IPS-NIHi7 (cell line): ENCODE results near the gene CAMK1.
"Not testable (repeated sequence)": the region's sequence is repeated elsewhere in the genome, so short reads cannot be mapped to it uniquely, and the experiment has no call there.

ENCODE experiments used
- DNase-seq: peaks from one replicate; pipeline ENCODE4 v3.0.0; 2012; ENCODE audit warnings: mixed read lengths; ENCODE audit errors: extremely low spot score

CAMK1 gene

DNA sequence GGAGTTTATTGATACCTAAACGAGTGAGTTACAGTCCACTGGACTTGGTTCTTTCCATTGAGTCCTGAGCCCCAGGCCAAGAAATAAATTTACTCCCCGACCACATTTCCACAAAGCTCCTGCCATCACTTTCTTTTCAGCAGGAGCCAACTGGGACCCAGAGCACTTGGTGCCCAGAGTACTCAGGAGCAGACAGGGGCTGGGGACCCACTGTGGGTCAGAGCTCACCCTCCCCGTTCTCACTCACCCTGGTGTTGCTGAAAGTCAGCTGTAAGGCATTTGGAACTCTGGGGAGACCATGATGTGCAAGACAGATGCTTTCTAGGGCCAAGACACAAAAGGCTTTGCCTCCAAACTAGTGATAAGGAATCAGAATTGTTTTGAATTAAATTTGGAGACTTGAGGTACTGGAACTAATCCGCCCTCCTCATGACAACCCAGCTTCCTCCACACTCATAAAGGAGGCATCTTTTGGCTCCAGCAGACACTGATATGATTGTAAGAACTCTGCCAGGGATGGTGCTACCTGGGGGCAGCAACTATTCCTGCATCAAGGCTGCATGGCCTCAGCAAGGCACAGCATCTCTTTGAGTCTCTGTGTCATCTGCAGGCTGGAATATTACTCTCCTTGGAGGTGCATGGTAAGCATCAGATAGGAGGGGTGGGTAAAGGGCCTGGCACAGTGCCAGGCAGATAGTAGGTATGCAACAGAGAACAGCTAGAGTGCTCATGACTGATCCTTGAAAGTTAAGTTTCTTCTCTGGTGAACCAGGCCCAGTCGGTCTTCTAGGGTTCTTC, 7.3 kb upstream of the CAMK1 start:
- no peak for DNase-seq

DNA sequence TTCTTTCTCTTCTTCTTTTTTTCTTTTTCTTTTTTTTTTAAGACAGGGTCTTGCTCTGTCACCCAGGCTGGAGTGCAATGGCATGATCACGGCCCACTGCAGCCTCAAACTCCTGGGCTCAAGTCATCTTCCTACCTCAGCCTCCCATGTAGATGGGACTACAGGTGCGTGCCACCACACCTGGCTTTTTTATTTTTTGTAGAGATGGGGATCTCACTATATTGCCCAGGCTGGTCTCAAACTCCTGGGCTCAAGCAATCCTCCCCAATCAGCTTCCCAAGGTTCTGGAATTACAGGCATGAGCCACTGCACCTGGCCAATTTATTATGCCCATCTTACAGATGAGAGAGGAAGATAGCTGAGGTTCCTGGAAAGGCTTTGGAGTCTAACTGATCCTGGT, 1.3 kb upstream of the CAMK1 start:
- DNase-seq = not testable (repeated sequence)

DNA sequence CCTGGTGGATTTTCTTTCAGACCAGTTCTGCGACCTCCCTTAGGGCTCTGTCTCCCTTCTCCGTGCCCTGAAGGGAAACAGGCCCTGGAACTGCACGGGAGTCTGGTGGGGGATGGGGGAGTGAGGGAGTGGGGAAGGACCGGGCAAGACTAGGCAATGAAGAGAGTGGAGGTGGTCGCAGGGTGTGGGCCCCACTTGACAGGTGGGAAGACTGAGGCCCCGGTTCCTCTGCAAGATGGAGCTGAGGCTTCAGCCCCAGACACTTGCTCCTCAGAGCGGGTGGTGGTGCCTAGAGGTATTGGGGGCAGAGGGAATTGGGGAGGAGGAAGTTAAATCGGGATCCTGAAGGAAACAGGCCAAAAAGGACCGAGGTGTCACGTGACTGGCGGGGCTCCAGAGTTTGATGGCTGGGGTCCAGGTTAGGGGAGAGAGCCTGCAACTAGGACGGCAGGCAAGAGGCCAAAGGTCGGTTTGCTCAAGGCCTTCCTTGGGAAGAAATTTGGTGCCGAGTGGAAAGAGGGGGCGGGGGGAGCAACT, 597 bp upstream of the CAMK1 start:
- DNase-seq = no peak

DNA sequence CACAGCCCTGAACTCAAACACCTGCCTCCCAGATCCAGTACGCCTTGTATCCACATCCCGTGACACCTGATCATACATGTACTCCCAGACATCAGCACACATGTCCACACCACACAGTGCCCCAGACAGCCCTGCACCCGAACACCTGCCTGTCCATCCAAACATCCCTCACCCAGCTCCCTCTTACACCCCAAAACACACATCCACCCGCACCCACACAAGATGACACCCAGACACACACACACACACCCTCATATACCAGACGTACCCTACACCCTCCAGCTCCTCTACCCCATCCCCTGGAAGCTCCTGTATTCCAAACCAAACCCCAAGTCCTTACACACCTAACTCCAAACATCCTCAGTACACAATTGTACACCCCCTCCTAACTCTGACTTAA, 735 bp downstream of the CAMK1 start:
- no peak for DNase-seq

DNA sequence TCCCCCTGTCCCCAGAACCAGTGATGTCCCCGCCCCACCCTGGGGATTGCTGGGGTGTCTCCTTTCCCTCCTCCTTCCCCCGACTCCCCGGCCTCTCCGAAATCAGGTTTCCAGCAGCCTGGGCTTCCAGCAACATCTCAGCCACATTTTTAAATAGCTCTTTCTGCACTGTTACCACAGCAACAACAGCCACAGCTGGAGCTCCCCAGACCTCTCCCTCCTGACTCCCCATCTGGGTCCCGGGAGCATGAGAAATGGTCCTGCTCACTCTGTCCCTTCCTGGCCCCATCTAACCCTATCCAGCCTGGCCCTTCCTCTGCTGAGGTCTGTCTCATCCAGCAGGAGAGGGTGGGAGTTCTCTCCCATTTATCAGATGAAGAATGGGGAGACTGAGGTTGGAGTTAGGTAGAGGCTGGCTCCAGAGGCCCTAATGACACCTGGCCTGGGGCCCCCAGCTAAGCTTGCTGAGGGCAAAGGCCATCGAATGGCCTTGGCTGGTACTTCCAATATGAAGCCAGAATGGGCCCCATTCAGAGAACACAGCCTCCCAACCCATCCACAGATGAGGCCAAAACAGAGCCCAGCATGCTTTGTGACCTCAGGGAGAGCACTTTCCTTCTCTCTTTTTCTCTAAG, 1.5 kb downstream of the CAMK1 start:
- no peak for DNase-seq

DNA sequence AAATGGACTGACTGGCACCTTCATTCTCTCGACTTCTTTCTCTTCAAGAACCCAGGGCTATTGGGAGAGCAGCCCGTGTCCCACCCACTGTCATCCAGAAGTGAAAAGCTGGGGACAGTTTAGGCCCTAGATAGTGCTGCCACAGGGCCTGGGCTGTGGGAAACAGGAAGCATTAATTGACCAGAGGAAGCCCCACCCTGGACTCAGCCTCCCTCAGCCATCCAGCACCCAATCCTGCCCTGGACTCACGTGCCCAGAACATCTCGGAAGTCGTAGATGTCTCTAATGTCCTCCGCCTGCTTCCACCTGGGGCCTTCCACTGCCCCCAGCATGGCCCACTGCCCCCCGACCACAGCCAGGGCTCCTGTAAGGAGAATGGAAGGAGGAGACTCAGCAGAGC, 2.3 kb downstream of the CAMK1 start:
- no peak for DNase-seq

DNA sequence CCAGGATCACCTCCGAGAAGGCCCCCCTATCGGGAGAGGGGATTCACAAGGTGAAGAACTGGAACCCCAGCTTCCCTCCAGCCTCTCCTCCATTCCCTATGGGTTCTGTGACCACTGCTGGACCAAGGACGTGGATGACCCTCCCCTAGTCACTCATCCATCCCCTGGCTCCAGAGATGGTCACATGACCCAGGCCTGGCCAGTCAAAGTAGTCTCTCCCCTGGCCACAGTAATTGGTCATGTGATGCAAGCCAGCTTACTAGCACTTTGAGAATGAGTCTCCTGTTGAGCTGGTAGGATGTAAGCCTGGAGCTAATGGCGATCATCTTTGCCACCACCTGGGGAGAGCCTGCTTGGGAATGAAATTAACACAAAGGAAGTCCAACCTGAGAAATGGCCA, 3.9 kb downstream of the CAMK1 start:
- DNase-seq = peak; percentile 64

DNA sequence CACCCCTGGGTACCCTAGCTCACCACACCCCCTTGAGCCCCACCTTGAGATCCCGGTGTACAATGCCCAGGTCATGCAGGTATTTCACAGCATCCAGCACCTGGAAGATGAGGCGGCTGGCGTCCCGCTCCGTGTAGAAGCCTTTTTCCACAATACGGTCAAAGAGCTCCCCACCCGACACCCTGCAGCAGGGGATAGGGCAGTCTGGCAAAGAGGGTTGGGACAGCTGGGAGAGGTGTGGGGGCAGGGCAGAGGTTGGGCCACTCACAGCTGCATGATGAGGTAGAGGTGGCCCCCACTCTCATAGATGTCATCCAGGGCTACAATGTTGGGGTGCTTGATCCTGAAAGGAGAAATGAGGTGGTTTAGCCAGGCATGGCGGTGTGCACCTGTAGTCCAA, 6.9 kb downstream of the CAMK1 start:
- no peak for DNase-seq

DNA sequence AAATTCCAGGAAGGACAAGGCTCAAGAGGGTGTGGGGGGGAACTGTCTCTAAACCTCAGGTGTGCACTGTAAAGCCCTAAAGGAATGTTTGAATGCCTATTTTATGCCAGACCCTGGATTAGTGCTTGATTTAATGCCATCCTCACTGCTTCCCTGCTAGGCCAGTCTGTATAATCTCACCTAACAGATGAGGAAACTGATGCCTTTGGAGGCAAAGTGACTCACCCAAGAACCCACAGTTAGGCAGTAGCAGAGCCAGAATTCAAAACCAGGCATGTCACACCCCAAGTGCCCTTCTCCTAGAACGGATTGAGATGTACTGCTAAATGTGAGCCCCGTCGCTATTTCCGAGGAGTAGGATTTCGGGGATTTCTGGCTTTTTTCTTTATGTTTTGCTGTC, 7.8 kb downstream of the CAMK1 start:
- DNase-seq = no peak

DNA sequence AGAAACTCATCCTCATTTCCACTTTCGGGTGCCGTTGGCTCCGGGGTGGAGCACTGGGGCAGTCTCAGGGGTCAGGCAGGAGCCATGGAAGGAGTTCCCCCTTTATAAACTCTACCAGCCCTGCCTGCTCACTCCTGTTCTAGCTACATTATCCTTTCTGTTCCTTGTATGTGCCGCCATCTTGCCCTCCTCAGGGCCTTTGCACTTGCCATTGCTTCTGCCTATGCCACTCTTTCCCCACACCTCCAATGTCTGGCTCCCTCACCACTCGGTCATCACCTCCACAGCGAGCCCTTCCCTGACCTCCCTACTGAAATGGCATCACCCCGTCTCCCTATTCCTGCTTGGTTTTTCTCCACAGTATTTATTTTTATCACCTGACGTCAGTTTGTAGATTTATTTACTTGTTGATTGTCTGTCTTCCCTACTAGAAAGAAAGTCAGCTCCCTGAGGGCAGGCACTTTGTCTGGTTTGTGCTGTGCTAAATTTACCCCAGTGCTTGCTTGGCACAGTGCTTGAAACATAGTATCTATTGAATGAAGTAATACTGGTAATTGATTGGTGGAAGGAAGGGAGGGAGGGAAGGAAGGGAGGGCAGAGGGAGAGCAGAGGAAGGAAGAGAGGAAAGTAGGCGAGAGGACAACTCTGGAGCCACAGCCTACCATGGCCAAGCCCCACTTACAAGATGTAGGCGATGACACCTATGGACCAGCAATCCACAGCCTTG, 8.8 kb downstream of the CAMK1 start:
- no peak for DNase-seq

DNA sequence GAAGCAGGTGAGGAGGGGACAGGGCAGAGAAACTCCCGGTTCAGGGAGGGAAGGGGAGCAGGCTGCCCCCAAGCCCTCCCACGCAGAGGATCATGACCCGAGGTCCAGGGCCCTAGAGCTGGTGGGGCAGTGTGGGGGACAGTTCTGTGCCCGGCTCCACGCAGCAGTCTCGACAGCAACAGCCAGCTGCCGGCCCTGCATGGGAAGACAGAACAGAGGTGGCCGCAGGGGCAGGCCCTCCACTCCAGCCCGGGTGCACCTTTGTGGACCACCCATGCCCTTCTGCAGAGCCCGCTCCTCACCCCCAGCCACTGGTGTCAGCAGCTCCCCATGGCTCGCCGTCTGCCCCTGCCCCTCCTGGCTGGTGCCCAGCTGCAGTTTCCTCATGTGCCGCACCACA, 12.3 kb downstream of the CAMK1 start:
- no peak for DNase-seq

DNA sequence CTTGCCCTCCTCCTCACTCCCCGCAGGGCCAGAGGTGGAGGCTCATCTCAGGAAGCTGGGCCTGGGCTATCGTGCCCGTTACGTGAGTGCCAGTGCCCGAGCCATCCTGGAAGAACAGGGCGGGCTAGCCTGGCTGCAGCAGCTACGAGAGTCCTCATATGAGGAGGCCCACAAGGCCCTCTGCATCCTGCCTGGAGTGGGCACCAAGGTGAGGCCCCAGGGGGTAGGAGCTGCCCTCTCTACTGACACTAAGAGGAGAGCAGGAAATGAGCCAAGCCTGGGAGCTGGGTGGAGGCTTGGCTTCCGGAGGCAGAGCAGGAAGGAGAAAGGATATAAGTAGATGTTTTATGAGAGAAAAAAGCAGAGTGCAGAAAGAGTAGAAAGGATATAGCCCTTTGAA, 15.1 kb downstream of the CAMK1 start:
- DNase-seq = no peak

DNA sequence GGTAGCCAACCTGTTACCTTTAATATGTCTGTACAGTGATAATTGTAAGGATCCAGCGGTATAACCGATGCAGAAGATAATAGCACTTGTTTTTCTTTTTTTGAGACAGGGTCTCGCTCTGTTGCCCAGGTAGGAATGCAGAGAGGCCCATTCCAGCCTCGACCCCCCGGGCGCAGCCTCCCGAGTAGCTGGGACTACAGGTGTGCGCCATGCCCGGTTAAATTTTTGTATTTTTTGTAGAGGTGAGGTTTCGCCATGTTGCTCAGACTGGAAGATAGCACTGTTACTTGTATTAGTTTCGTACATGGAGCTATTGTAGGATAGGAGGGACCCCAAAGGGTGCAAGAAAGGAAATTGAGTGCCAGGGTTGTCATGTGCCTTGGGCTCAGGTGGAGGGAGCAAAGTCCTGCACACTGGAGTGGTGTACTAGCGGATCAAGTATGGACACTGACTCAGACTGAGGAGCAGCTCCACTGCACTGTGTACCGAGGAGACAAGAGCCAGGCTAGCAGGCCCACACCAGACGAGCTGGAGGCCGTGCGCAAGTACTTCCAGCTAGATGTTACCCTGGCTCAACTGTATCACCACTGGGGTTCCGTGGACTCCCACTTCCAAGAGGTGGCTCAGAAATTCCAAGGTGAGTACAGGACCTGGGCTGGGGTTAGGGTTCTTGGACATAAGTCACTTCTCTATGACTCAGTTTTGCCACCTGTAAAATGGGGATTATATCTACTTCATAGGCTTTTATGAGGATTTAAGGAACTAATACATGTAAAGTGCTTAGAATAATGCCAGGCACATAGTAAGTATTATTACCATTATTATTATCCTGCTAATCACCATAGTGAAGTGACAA, 19.0 kb downstream of the CAMK1 start:
- no peak for DNase-seq

DNA sequence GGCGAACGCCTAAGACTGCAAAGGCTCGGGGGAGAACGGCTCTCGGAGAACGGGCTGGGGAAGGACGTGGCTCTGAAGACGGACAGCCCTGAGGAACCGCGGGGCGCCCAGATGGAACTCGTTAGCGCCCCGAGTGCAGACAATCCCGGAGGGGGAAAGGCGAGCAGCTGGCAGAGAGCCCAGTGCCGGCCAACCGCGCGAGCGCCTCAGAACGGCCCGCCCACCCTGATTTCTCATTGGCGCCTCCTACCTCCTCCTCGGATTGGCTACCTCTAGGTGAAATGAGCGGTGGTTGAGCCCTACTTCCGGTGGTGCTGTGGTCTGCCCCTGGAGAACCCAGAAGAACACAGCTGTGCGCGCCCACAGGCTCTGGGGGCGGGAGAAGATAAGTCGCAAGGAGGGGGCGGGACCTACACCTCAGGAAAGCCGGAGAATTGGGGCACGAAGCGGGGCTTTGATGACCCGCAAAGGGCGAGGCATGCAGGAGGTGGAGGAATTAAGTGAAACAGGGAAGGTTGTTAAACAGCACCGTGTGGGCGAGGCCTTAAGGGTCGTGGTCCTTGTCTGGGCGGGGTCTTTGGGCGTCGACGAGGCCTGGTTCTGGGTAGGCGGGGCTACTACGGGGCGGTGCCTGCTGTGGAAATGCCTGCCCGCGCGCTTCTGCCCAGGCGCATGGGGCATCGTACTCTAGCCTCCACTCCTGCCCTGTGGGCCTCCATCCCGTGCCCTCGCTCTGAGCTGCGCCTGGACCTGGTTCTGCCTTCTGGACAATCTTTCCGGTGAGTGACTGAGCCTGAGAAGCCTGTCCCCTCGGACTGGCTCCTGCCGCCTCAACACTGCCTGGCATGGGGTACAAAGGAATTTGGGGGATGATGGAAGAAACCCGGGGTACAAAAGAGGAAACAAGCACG, 19.8 kb downstream of the CAMK1 start, which contains the start of gene OGG1:
Gene OGG1, plus strand, starts transcription at position 308 of the 911 bp plus-strand sequence. Its CDS starts 335 bp downstream, at position 643.
- peak; percentile 99 for DNase-seq

DNA sequence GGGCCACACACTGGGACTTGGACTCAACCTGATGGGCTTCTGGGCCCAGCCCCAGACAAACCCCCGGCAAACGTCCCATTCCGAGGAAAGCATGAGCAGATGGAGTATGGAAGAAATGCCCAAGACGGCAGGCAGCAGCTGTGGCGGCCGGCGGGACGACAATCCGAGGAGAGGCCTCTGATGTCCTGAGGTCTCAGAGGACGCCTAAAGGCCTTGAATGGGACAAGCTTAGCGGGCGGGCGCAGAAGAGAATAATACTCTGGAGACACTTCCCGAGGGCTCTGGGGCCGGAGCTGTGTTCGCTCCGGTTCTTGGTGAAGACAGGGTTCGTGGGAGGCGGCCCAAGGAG, 20.5 kb downstream of the CAMK1 start:
- DNase-seq = no peak

DNA sequence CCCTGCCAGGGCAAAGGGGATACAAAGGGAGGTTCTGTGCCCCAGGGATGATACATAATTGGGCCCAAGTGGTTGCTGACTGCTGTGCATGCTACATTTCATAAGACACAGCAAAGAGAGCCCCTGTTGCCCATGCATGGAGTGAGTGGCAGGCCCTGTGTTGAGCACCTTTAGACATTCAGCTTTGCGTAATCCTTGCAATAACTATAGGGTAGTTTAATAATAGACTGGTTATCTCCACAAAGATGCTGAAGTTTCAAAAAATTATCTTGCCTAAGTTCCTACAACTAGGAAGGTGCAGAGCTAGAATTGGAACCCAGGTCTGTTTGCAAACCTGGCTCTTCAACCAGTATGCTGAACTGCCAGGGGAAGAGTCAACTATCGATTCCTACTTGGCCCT, 21.7 kb downstream of the CAMK1 start:
- DNase-seq = no peak

DNA sequence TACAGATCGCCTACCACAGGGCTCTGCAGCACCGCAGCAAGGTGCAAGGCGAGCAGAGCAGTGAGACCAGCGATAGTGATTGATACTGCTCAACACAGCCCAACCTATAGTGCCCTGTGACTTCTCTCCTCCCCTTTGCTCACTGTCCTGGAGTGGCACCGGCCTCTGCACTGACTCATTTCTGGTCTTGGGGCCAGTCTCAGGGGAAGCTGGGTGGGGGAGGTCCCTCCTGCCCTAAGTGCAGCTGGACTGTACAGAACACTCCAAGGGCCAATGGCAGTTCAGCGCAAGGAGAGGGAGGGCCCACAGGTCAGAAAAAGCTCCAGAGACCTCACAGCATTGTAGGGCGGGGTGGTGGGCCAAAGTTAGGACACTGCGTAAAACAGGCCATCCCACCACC, 22.5 kb downstream of the CAMK1 start:
- DNase-seq = no peak

DNA sequence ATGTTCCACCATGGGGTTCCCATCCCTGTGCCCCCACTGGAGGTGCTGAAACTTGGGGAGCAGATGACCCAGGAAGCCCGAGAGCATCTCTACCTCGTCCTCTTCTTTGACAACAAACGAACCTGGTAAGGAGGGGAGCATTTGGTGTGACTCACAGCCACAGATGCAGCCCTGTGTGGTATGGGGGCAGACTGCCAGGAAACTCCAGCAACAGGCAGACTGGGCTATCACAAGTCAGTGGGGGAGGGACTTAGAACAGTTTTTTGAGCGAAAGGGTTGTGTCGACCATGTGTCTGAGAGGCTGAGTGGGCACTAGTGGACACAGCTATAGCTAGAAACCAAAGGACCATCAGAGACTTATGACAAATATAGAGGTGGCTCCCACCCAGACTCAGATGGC, 23.4 kb downstream of the CAMK1 start:
- DNase-seq = no peak

DNA sequence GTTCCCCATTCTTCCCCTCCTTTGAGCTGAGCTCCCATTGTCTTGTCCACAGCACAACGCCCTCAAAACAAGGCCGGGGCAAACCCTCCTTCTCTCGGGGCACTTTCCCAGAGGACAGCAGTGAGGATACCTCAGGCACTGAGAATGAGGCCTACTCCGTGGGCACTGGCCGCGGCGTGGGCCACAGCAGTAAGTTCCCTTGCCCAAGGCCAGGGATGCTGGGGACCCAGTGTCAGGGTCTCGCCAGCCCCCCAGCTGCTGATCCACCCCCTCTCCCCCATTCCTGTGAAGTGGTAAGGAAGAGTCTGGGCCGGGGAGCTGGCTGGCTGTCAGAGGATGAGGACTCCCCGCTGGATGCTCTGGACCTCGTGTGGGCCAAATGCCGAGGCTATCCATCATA, 24.2 kb downstream of the CAMK1 start:
- DNase-seq = no peak

DNA sequence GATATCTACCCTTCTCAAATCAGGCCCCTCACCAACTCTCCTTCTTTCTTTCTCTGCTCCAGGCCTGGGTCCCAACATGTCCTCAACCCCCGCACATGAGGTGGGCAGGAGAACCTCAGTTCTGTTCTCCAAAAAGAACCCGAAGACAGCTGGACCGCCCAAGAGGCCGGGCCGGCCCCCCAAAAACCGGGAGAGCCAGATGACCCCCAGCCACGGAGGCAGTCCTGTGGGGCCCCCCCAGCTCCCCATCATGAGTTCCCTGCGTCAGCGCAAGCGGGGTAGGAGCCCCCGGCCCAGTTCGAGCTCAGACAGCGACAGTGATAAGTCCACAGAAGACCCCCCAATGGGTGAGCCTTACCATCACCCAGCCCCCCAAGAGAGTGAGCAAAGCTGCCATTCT, 25.6 kb downstream of the CAMK1 start:
- no peak for DNase-seq

DNA sequence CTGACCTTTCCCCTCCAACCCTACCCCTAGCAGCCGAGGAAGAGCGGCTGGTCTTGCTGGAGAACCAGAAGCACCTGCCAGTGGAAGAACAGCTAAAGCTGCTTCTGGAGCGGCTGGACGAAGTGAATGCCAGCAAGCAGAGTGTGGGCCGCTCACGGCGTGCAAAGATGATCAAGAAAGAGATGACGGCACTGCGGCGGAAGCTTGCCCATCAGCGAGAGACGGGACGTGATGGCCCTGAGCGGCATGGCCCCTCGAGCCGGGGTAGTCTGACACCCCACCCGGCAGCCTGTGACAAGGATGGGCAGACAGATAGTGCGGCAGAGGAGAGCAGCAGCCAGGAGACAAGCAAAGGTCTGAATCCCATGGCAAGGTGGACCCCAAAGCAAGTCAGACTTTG, 26.2 kb downstream of the CAMK1 start:
- no peak for DNase-seq
